ENCODE measurements around the gene ARHGEF28. TPM values are rescaled to one million over a fixed set of nuclear protein-coding genes. Genes with fewer than 3 reads are reported as not detected.

Gene ARHGEF28
- total RNA-seq, 4 donors from 2014 or later, result 16.9 to 29.7 (median 25.7) TPM

DNA sequence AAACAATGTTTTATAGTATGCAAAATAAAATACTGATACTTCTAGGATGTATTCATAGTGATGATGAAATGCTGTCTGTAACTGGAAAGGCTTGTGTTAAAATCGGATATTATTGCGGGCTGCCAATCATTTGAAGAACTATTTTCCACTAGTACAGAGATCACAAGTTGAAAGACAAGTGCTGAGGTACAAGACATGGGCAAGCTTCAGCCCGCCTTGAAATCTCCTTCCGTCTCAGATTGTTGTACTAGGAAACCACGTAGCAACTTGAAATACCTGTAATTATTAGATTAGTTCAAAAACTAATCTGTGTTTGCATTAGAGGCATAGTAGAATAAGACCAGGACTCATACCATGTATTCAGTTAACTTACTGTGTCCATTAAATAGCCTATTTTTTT is 218.2 kb downstream of the ARHGEF28 start:
- Histone ChIP-seq H3K36me3 (peaks cover 0 to 6% of the 10 kb centered on the region in 2 donors), H3K27me3 (no peaks in the 10 kb centered on the region), H3K4me1 (no peaks in the 10 kb centered on the region), H3K4me3 (no peak overlapping the region), H3K27ac (no peak overlapping the region), H3K9me3 (no peaks in the 10 kb centered on the region)
- 85 to 91% methylated on average over 3 to 5 of the region's 5 CpGs for WGBS, 2 donors (ENCODE audit: low coverage in 1 of 2)
- TF ChIP-seq EP300 (IDR thresholded peaks at IDR 0.05) (no peak), POLR2A (IDR thresholded peaks at IDR 0.05) (no peak), POLR2AphosphoS5 (IDR thresholded peaks at IDR 0.05) (no peak)
- TF ChIP-seq, protein P1, sequence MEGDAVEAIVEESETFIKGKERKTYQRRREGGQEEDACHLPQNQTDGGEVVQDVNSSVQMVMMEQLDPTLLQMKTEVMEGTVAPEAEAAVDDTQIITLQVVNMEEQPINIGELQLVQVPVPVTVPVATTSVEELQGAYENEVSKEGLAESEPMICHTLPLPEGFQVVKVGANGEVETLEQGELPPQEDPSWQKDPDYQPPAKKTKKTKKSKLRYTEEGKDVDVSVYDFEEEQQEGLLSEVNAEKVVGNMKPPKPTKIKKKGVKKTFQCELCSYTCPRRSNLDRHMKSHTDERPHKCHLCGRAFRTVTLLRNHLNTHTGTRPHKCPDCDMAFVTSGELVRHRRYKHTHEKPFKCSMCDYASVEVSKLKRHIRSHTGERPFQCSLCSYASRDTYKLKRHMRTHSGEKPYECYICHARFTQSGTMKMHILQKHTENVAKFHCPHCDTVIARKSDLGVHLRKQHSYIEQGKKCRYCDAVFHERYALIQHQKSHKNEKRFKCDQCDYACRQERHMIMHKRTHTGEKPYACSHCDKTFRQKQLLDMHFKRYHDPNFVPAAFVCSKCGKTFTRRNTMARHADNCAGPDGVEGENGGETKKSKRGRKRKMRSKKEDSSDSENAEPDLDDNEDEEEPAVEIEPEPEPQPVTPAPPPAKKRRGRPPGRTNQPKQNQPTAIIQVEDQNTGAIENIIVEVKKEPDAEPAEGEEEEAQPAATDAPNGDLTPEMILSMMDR (IDR thresholded peaks at IDR 0.05), result no peak
- ATAC-seq, result no peak

DNA sequence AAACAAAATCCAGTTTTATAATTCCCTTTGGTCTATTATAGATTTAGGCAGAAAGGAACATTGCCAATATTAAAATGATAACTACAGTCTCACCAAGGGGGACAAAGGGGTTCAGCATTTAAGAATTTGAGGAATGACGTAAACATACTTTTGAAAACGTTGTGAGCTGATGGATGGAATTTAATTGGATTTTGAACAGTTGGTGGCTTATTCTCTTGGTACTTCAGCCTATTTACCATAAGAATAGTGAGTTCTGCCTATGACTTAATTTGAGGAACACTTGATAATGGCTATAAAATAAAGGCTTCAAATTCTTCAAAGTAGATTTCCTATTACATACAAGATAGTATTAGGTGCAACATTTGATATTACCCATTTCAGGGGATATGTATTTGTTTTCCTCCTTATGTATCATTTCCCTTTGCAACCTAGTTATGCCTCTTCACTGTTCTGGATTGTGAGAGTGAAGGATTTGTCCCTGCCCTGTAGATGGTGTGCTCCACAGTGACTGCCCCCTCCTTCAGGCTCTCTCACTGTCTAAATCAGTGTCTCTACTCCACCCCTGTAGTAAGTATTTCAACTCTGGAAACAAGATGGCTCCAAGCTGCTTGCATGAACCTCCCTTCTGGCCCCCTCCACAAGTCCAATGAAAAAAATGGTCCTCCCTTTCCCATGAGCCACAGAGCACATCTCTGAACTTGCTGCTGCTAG is 225.6 kb downstream of the ARHGEF28 start:
- WGBS, 2 donors (ENCODE audit: low coverage in 1 of 2), result 47 to 60% methylated on average over 2 of the region's 2 CpGs
- H3K4me3 ChIP-seq, result no peak overlapping the region
- no peaks in the 10 kb centered on the region for H3K4me1 ChIP-seq
- TF ChIP-seq, protein P1 (IDR thresholded peaks at IDR 0.05), result no peak
- TF ChIP-seq EP300 (IDR thresholded peaks at IDR 0.05) (no peak), POLR2AphosphoS5 (IDR thresholded peaks at IDR 0.05) (no peak), POLR2A (IDR thresholded peaks at IDR 0.05) (no peak)
- ATAC-seq, result no peak
- no peaks in the 10 kb centered on the region for H3K27me3 ChIP-seq
- H3K27ac ChIP-seq, result no peak overlapping the region
- H3K9me3 ChIP-seq, result no peaks in the 10 kb centered on the region
- H3K36me3 ChIP-seq, result no peaks in the 10 kb centered on the region

DNA sequence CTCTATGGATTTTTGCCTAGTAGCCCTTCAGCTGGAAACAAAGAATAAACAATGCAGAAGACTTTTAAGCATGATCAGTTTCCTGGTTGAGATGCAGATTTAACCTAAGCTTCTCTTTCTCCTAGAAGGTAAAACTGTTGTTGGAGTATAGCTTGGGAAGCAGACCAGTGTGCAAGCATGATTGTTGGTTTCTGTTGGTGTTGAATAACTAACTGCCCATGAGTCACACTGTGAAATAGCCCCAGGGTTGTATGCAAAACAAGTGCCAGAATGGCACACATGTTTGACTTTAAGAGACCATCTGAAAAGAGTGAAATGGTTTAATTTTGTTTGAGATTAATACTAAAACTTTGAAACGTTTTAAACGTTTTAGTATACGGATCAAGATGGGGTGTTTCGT is 227.1 kb downstream of the ARHGEF28 start:
- Histone ChIP-seq H3K27ac (no peak overlapping the region), H3K4me3 (no peak overlapping the region), H3K27me3 (no peaks in the 10 kb centered on the region), H3K4me1 (no peaks in the 10 kb centered on the region), H3K36me3 (peaks cover 0 to 6% of the 10 kb centered on the region in 2 donors), H3K9me3 (no peaks in the 10 kb centered on the region)
- WGBS, 2 donors (ENCODE audit: low coverage in 1 of 2), result 78 to 87% methylated on average over 4 of the region's 4 CpGs
- no peak for TF ChIP-seq EP300 (IDR thresholded peaks at IDR 0.05)
- TF ChIP-seq, protein P1 (IDR thresholded peaks at IDR 0.05), result no peak
- TF ChIP-seq POLR2AphosphoS5 (IDR thresholded peaks at IDR 0.05), result no peak
- no peak for TF ChIP-seq POLR2A (IDR thresholded peaks at IDR 0.05)
- ATAC-seq, result no peak

DNA sequence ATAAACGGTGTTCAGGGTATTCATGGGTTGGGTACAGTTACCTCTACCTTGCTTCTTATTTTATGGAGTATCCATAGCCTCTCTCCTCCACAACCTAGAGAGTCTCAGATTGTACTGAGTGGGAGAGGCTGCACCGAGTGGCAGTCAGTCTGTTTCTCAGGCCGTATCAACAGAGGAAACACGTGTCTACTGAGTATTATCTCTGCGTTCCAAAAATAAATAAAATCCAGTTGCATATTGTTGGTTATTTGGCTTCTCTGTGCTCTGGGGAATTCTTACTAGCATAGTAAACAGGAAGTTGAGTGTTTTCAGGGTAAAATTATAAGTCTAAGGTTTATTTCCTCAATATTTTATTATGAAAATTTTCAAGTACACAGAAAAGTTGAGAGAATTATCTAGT is 231.0 kb downstream of the ARHGEF28 start:
- no peak for ATAC-seq
- H3K27ac ChIP-seq, result no peak overlapping the region
- H3K9me3 ChIP-seq, result no peaks in the 10 kb centered on the region
- H3K4me1 ChIP-seq, result no peaks in the 10 kb centered on the region
- peaks cover 0 to 28% of the 10 kb centered on the region in 2 donors for H3K36me3 ChIP-seq
- WGBS, 2 donors (ENCODE audit: low coverage in 1 of 2), result 51 to 53% methylated on average over 5 of the region's 5 CpGs
- TF ChIP-seq POLR2A (IDR thresholded peaks at IDR 0.05), result no peak
- TF ChIP-seq, protein P1 (IDR thresholded peaks at IDR 0.05), result no peak
- TF ChIP-seq EP300 (IDR thresholded peaks at IDR 0.05), result no peak
- H3K27me3 ChIP-seq, result no peaks in the 10 kb centered on the region
- no peak overlapping the region for H3K4me3 ChIP-seq

DNA sequence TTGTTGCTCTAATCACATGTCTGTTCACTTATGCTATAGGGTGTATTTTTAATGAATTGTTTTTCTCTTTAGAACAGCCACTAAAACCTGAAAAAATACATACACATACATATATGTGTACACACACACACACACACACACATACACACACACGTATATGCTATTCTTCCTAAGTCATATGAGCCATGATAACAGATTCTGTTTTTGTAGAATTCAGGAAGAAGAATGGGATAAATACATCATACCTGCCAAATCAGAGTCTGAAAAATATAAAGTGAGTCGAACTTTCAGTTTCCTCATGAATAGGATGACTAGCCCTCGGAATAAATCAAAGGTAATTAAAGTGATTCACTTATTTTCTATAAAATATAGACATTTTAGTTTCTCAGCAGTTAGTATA is 231.4 kb downstream of the ARHGEF28 start:
- peaks cover 0 to 28% of the 10 kb centered on the region in 2 donors for H3K36me3 ChIP-seq
- no peaks in the 10 kb centered on the region for H3K4me1 ChIP-seq
- TF ChIP-seq, protein P1 (IDR thresholded peaks at IDR 0.05), result no peak
- TF ChIP-seq POLR2AphosphoS5 (IDR thresholded peaks at IDR 0.05), result no peak
- TF ChIP-seq POLR2A (IDR thresholded peaks at IDR 0.05), result no peak
- TF ChIP-seq EP300 (IDR thresholded peaks at IDR 0.05), result no peak
- no peaks in the 10 kb centered on the region for H3K9me3 ChIP-seq
- WGBS, 2 donors (ENCODE audit: low coverage in 1 of 2), result 70 to 71% methylated on average over 3 of the region's 3 CpGs
- H3K27ac ChIP-seq, result no peak overlapping the region
- ATAC-seq, result no peak
- H3K27me3 ChIP-seq, result no peaks in the 10 kb centered on the region
- H3K4me3 ChIP-seq, result no peak overlapping the region
